Inflammatory macrophage (primary cell): ENCODE results near the gene CACHD1.
"Not testable (repeated sequence)": the region's sequence is repeated elsewhere in the genome, so short reads cannot be mapped to it uniquely, and the experiment has no call there.

Source experiments
- DNase-seq, 2 donors: peaks; one replicate each; pipeline ENCODE4 v3.0.0-alpha.2; 2020 to 2022

CACHD1 gene

GRCh38 chr1:64701886-64702285 is 232.0 kb downstream of the CACHD1 start:
- no peak for DNase-seq

DNA sequence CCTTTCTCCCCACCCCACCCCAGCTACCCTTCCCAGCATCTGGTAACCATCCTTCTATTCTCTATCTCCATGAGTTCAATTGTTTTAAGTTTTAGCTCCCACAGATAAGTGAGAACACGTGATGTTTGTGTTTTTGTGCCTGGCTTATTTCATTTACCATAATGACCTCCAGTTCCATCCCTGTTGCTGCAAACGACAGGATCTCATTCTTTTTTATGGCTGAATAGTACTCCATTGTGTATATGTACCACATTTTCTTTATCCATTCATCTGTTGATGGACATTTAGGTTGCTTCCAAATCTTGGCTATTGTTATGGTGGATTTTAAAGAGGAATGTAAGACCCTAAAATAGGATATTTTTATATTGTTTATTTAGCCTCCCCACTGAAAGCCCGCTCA is 232.7 kb downstream of the CACHD1 start:
- not testable (repeated sequence) for DNase-seq

DNA sequence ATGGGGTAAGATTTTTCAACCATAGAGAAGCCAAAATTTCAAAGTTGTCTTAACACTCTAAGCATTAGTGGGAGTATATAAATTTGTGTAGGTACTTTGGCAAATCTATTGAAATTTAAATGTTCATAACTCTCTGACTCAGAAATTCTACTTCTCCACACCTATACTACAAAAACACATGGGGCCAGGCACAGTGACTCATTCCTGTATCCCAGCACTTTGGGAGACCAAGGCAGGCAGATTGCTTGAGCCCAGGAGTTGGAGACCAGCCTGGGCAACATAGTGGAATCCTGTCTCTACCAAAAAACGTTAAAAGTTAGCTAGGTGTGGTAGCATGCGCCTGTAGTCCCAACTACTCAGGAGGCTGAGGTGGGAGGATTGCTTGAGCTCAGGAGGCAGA is 233.7 kb downstream of the CACHD1 start:
- DNase-seq = no peak

DNA sequence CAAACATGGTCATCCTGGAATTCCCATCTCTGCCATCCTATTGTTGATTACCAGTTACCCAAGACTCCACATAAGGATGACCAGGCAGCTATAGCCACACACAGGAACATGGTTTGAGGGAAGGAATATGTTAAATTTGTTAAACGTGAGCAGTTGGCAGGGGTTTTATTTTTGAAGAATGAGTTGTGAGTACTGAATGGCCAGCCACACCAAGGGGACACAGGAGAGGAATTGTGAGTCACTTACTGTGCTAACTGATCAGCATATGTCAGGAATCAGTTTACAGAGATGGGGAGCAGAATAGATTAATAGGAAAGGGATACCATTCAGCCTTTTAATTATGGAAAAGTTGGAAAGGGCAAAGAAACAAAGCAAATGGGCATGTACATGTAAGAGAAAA is 235.7 kb downstream of the CACHD1 start:
- no peak for DNase-seq

- peak in 1 of 2 donors; percentile 17 for DNase-seq
These were observed 241.3 kb downstream of the CACHD1 start for GRCh38 chr1:64711266-64711665.

DNA sequence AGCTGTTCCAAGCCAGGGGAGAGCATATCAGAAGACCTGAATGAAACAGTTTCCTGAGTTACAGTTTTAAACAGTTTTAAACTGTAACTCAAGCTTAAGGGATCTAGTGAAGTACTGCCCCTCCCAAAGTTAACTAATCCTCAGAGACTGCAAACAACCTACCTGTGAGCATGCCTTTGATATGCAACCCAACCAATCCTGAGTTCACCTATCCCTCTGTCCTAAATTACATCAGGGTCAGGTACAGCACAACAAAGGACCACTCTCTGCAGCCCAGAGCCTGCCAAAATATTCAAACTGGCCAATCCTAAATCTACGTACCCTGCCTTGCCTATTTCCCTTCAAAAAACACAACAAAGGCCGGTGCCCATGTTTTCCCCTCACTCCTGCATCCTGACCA is 242.1 kb downstream of the CACHD1 start:
- DNase-seq = no peak

GRCh38 chr1:64715186-64715585 is 245.3 kb downstream of the CACHD1 start:
- no peak for DNase-seq

GRCh38 chr1:64721135-64721534 is 251.2 kb downstream of the CACHD1 start:
- DNase-seq = no peak

DNA sequence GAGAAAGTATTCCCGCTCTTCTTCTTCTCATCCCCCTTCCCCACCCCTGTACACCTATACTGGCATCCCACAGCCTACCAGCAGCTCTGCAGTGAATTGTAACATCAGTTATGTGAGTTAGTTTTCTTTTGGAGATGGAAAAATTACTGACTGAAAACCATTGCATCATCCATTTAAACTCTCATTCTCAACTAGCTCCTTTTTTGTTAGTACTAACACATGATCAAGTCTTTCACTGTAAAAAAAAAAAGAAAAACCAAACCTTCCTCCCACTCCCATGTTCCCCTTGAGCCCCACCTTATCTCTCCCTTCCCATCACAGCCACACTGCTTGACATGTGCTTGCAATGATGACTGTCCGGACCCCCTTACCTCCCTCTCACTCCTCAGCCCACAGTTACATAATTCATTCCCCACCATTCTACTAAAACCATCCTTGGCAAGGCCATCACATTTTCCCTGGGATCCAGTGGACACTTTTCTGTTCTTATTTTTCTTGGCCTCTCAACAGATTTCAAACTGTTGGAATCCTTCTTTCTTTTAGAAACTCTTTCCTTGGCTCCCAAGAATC is 251.7 kb downstream of the CACHD1 start:
- no peak for DNase-seq

GRCh38 chr1:64727861-64728260 is 257.9 kb downstream of the CACHD1 start:
- no peak for DNase-seq

DNA sequence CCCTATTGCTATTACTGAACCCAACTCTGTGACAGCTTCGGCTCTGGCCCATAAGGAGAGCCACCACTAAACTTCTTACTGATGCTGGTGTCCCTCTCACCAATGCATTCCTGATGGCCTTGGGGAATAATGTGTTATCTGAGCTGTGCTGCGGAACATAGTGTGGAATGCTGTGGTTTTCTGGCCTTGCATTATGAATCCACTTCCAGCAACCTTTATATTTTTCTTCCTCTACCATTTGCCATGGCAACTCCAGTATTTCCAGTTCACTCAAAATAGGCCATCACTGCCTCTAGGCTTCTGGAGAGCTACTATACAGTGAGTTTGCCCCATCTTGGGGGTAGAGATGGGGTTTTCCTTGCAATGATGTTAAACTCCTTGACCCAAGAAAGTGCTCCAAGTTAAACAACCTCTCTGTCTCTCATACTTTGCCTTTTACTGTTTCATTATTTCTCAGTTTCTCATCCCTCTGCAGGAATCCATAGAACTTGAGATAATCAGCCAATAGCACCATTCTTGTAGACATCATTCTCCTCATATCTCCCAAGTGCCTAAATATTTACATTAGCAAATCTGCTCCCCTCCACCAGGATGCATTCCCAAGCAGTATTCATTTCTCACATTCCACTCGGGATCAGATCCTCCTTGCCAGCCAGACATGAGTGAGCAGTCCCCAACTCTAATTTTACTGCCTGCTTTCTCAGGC is 263.8 kb downstream of the CACHD1 start:
- no peak for DNase-seq

DNA sequence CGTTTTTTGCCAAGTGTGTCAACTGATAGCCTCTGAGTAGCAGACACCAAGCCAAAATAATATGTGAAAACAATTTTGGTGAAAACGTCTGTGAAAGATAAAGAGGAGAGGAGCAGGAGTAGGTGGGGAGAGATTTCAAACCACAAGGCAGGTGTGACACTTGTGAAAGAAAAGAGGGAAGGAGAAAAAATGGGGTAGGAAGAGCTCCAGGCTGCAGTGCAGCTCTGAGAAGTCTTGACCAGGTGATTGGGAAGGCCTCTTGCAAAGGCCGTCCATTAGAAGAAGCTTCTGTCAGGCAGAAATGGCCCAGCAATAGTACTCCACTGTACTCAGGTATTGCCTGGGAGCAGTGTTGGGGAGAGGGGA is 264.3 kb downstream of the CACHD1 start:
- no peak for DNase-seq

GRCh38 chr1:64740687-64741086 is 270.8 kb downstream of the CACHD1 start:
- DNase-seq = not testable (repeated sequence)
